IMR-90 (cell line): ENCODE results near the gene GSTK1. TPM values are rescaled to one million over a fixed set of nuclear protein-coding genes. Genes with fewer than 3 reads are reported as not detected.
"Not testable (repeated sequence)": the region's sequence is repeated elsewhere in the genome, so short reads cannot be mapped to it uniquely, and the experiment has no call there.

Experiments
- ATAC-seq: fragments of 200-7000 bp; cut with Tn5 transposase; 2 replicates; pipeline ENCODE4 v1.9.1; 2020; ENCODE audit warnings: low read depth, mild to moderate bottlenecking, moderate library complexity
- BruUV-seq: library from RNA; stranded (reverse); fragments of 400-500 nt; replicated peaks from 2 replicates; lab custom pipeline; 2021; lab: Mats Ljungman, UMichigan
- CTCF ChIA-PET: fragments of 300-600 bp; formaldehyde crosslinking; extraction: SDS; loops from one replicate; lab custom pipeline; 2021; ENCODE audit warnings: antibody characterized with exemption; lab: Yijun Ruan, JAX
- POLR2A ChIA-PET: fragments of 300-600 bp; sonication (Branson Sonifier 250); formaldehyde crosslinking; loops from one replicate; lab custom pipeline; 2022; ENCODE audit warnings: antibody characterized with exemption; ENCODE audit not compliant: unreplicated experiment; lab: Charles Lee
- DNase-seq: peaks from one replicate; pipeline ENCODE4 v3.0.0; 2013
- H2AFZ ChIP-seq: replicated peaks from 2 replicates; pipeline ENCODE3; 2013; ENCODE audit warnings: low read length, mild to moderate bottlenecking; ENCODE audit not compliant: poor library complexity
- H2AK5ac ChIP-seq: 2 replicates; pipeline ENCODE4 v1.6.1; 2013; ENCODE audit warnings: low read depth, low read length, inconsistent platforms
- H2AK9ac ChIP-seq: replicated peaks from 2 replicates; pipeline ENCODE3; 2013; ENCODE audit warnings: mild to moderate bottlenecking, low read depth, low read length, moderate library complexity; ENCODE audit not compliant: poor library complexity
- H2BK120ac ChIP-seq: 2 replicates; pipeline ENCODE4 v1.6.1; 2013; ENCODE audit warnings: low read depth, low read length, inconsistent platforms
- H2BK15ac ChIP-seq: 3 replicates; pipeline ENCODE4 v1.6.1; 2013; ENCODE audit warnings: low read depth, low read length, inconsistent platforms
- H2BK20ac ChIP-seq: 2 replicates; pipeline ENCODE4 v1.6.1; 2013; ENCODE audit warnings: low read depth, mild to moderate bottlenecking, inconsistent platforms, low read length, moderate library complexity
- H2BK5ac ChIP-seq: 2 replicates; pipeline ENCODE4 v1.6.1; 2013; ENCODE audit warnings: mild to moderate bottlenecking, low read depth, low read length, inconsistent platforms; ENCODE audit not compliant: poor library complexity, severe bottlenecking
- H3K14ac ChIP-seq: replicated peaks from 2 replicates; pipeline ENCODE4 v1.6.1; 2013; ENCODE audit warnings: low read depth, low read length, inconsistent platforms
- H3K18ac ChIP-seq: 2 replicates; pipeline ENCODE4 v1.6.1; 2013; ENCODE audit warnings: low read depth, low read length, control low read depth
- H3K23ac ChIP-seq: 2 replicates; pipeline ENCODE4 v1.6.1; 2013; ENCODE audit warnings: low read depth, low read length, inconsistent platforms
- H3K27ac ChIP-seq: 2 replicates; pipeline ENCODE4 v1.5.1; 2013; ENCODE audit warnings: mild to moderate bottlenecking, control low read depth, low read length; ENCODE audit not compliant: insufficient read depth
- H3K27me3 ChIP-seq: 2 replicates; pipeline ENCODE4 v1.6.1; 2013; ENCODE audit warnings: low read length; ENCODE audit not compliant: control insufficient read depth, insufficient read depth
- H3K36me3 ChIP-seq: 2 replicates; pipeline ENCODE4 v1.6.1; 2013; ENCODE audit warnings: low read length, mixed read lengths; ENCODE audit not compliant: control insufficient read depth, insufficient read depth
- H3K4ac ChIP-seq: 2 replicates; pipeline ENCODE4 v1.6.1; 2013; ENCODE audit warnings: low read depth, low read length, inconsistent platforms
- H3K4me1 ChIP-seq: 2 replicates; pipeline ENCODE4 v1.6.1; 2013; ENCODE audit warnings: low read length, mixed read lengths; ENCODE audit not compliant: control insufficient read depth, insufficient read depth
- H3K4me2 ChIP-seq: 2 replicates; pipeline ENCODE4 v1.6.1; 2013; ENCODE audit warnings: low read depth, mild to moderate bottlenecking, control low read depth, low read length, moderate library complexity
- H3K4me3 ChIP-seq: 2 replicates; pipeline ENCODE4 v1.5.1; 2013; ENCODE audit warnings: low read depth, mild to moderate bottlenecking, control low read depth, low read length, moderate library complexity; ENCODE audit not compliant: insufficient read depth
- H3K56ac ChIP-seq: 2 replicates; pipeline ENCODE4 v1.6.1; 2013; ENCODE audit warnings: low read length, inconsistent platforms; ENCODE audit not compliant: insufficient read depth; ENCODE audit errors: extremely low read depth
- H3K79me1 ChIP-seq, 2 experiments: 2 replicates each; pipeline ENCODE4 v1.6.1; 2013; ENCODE audit warnings: low read length in 2 of 2, inconsistent platforms in 1 of 2, low read depth in 1 of 2
- H3K9ac ChIP-seq: 2 replicates; pipeline ENCODE4 v1.6.1; 2013; ENCODE audit warnings: low read depth, low read length, control low read depth
- H3K9me1 ChIP-seq: 2 replicates; pipeline ENCODE4 v1.6.1; 2013; ENCODE audit warnings: low read length, inconsistent platforms; ENCODE audit not compliant: insufficient read depth
- H3K9me3 ChIP-seq: 2 replicates; pipeline ENCODE4 v1.6.1; 2013; ENCODE audit warnings: low read length; ENCODE audit not compliant: control insufficient read depth, insufficient read depth
- H4K20me1 ChIP-seq: 2 replicates; pipeline ENCODE4 v1.6.1; 2013; ENCODE audit warnings: low read length, inconsistent platforms; ENCODE audit not compliant: insufficient read depth
- H4K5ac ChIP-seq: 2 replicates; pipeline ENCODE4 v1.6.1; 2013; ENCODE audit warnings: mild to moderate bottlenecking, low read depth, low read length, control low read depth
- H4K8ac ChIP-seq, 2 experiments: 2 replicates each; pipeline ENCODE4 v1.6.1; 2013; ENCODE audit warnings: low read depth in 2 of 2, low read length in 2 of 2, control low read depth in 1 of 2, inconsistent platforms in 1 of 2
- H4K91ac ChIP-seq: 2 replicates; pipeline ENCODE4 v1.6.1; 2013; ENCODE audit warnings: low read depth, low read length, inconsistent platforms; ENCODE audit not compliant: insufficient read depth
- WGBS, 2 experiments: methylation state at CpG; one replicate each; pipeline versions ENCODE4 v1.1.5 to v1.1.7; 2013; ENCODE audit warnings: missing lambda C conversion rate in 2 of 2; ENCODE audit not compliant: insufficient read length in 1 of 2; ENCODE audit errors: extremely low coverage in 2 of 2; 5-methylcytosine and 5-hydroxymethylcytosine counted together
- dilution Hi-C: fragments of 300-500 bp; cut with HindIII; formaldehyde crosslinking; loops from one replicate; pipeline ENCODE4 v1.14.3; 2018; ENCODE audit warnings: low sequenced_read_pairs; ENCODE audit not compliant: unreplicated experiment
- in situ Hi-C: fragments of 300-500 bp; cut with MboI; formaldehyde crosslinking; loops from 3 replicates; pipeline ENCODE4 v1.14.3; 2019; ENCODE audit warnings: low sequenced_read_pairs, inconsistent platforms, mixed read lengths
- intact Hi-C: fragments of 100-400 bp; cut with micrococcal nuclease; formaldehyde crosslinking; loops from 2 replicates; pipeline ENCODE4 v1.10.0; 2022
- polyA plus RNA-seq, 3 experiments: library from polyadenylated mRNA; depleted of rRNA; stranded (reverse); fragments of >200 nt; gene quantifications; 2 replicates each; pipeline ENCODE4 v1.2.3, GENCODE V29; 2012; ENCODE audit warnings: low replicate concordance in 1 of 3
- total RNA-seq: library from RNA; depleted of rRNA; stranded (reverse); fragments of >200 nt; gene quantifications from 2 replicates; pipeline ENCODE4 v1.2.3, GENCODE V29; 2012

The GSTK1 gene
- total and polyA plus RNA-seq, 2 of the 4 experiments (the other 2 are of a cell fraction), result 64.9 to 111 TPM

GRCh38 chr7:143289888-143290287 is 26.6 kb downstream of the GSTK1 start:
- BruUV-seq, result not testable (repeated sequence)

More at GRCh38 chr7:143289888-143290287, 26.6 kb downstream of the GSTK1 start:
- H4K5ac ChIP-seq, H3K9me3 ChIP-seq, in situ Hi-C loops, H2BK20ac ChIP-seq, H2AK5ac ChIP-seq, DNase-seq, H2BK5ac ChIP-seq, H3K18ac ChIP-seq, intact Hi-C loops, H2AFZ ChIP-seq, H2AK9ac ChIP-seq, H4K8ac ChIP-seq, H3K27ac ChIP-seq, POLR2A ChIA-PET, H3K9ac ChIP-seq, ATAC-seq, H3K27me3 ChIP-seq, H3K9me1 ChIP-seq, CTCF ChIA-PET, H4K91ac ChIP-seq, H4K20me1 ChIP-seq, H3K56ac ChIP-seq, H2BK15ac ChIP-seq, H3K4me3 ChIP-seq, H2BK120ac ChIP-seq, dilution Hi-C loops, H3K4me1 ChIP-seq: not testable (repeated sequence)
- H3K4ac ChIP-seq, result 0 out of 2 replicates have a peak overlapping the region, but pooled peaks have one; percentile 22
- H3K36me3 ChIP-seq, result peaks cover 19% of the 10 kb centered on the region
- H3K4me2 ChIP-seq, result peak overlapping the region; percentile 82; the same call in 1 of the 2 replicates
- H3K79me1 ChIP-seq, result peaks cover 13 to 41% of the 10 kb centered on the region in 2 experiments; a peak in 3 of 4 replicates
- no CpG with 5 or more reads among the region's 4 CpGs for WGBS, 2 experiments
- peak overlapping the region; percentile 48; the same call in 1 of the 2 replicates for H3K14ac ChIP-seq
- H3K23ac ChIP-seq, result 0 out of 2 replicates have a peak overlapping the region, but pooled peaks have one; percentile 11
